WTC11 (cell line): ENCODE measurements around the gene MIA2. TPM values are rescaled to one million over a fixed set of nuclear protein-coding genes. Genes with fewer than 3 reads are reported as not detected.

Experiments used
- ATAC-seq: fragments of 200-7000 bp; cut with Tn5 transposase; 2 replicates; pipeline ENCODE4 v1.10.0; 2021; ENCODE audit warnings: mild to moderate bottlenecking, moderate library complexity
- CTCF ChIA-PET: fragments of 300-600 bp; sonication (Branson Sonifier 250); formaldehyde crosslinking; loops from one replicate; lab custom pipeline; 2021; ENCODE audit warnings: antibody characterized with exemption; lab: Charles Lee
- POLR2A ChIA-PET: fragments of 350-600 bp; sonication (Branson Sonifier 250); formaldehyde crosslinking; loops from one replicate; lab custom pipeline; 2021; ENCODE audit warnings: antibody characterized with exemption; lab: Charles Lee
- DNase-seq: peaks from one replicate; pipeline ENCODE4 v3.0.0; 2021; ENCODE audit warnings: low spot score
- H3K27ac Mint-ChIP-seq: 2 replicates; pipeline ENCODE4 v1.8.0; 2021; ENCODE audit warnings: mixed read lengths
- H3K27me3 Mint-ChIP-seq: 2 replicates; pipeline ENCODE4 v1.8.0; 2021; ENCODE audit warnings: low read depth, mild to moderate bottlenecking, moderate library complexity, mixed read lengths
- H3K36me3 Mint-ChIP-seq: 2 replicates; pipeline ENCODE4 v1.8.0; 2021; ENCODE audit warnings: mixed read lengths
- H3K4me1 Mint-ChIP-seq: 2 replicates; pipeline ENCODE4 v1.8.0; 2022; ENCODE audit warnings: mixed read lengths
- H3K4me3 Mint-ChIP-seq: 2 replicates; pipeline ENCODE4 v1.8.0; 2021; ENCODE audit warnings: mild to moderate bottlenecking, moderate library complexity, mixed read lengths
- H3K9me3 Mint-ChIP-seq: 2 replicates; pipeline ENCODE4 v1.8.0; 2021; ENCODE audit warnings: mixed read lengths
- ATF3 ChIP-seq: sonication (generic); formaldehyde crosslinking; conservative IDR thresholded peaks from 2 replicates; pipeline ENCODE4 v1.8.1; 2022; ENCODE audit warnings: mild to moderate bottlenecking, missing genetic modification reagents
- ATF6 ChIP-seq: sonication (generic); formaldehyde crosslinking; IDR thresholded peaks from 2 replicates; pipeline ENCODE4 v1.8.1; 2023; ENCODE audit warnings: mild to moderate bottlenecking, missing genetic modification reagents
- EMX1 ChIP-seq: fragments of 250-450 bp; sonication (Bioruptor Pico); IDR thresholded peaks from 2 replicates; pipeline ENCODE4 v1.8.0; 2021; ENCODE audit warnings: mild to moderate bottlenecking
- FOXP1 ChIP-seq: sonication (generic); formaldehyde crosslinking; IDR thresholded peaks from 2 replicates; pipeline ENCODE4 v1.8.0; 2022; ENCODE audit warnings: missing genetic modification reagents, mild to moderate bottlenecking, moderate library complexity, borderline replicate concordance
- GABPB1 ChIP-seq: sonication (generic); formaldehyde crosslinking; IDR thresholded peaks from 2 replicates; pipeline ENCODE4 v1.8.1; 2023; ENCODE audit warnings: mild to moderate bottlenecking, missing genetic modification reagents
- HMGA2 ChIP-seq: fragments of 250-450 bp; sonication (Bioruptor Pico); IDR thresholded peaks from 2 replicates; pipeline ENCODE4 v1.4.0; 2021; ENCODE audit warnings: mild to moderate bottlenecking, moderate library complexity
- KAT7 ChIP-seq: sonication (generic); formaldehyde crosslinking; IDR thresholded peaks from 2 replicates; pipeline ENCODE4 v1.8.1; 2023; ENCODE audit warnings: missing genetic modification reagents, mild to moderate bottlenecking, borderline replicate concordance
- MXD4 ChIP-seq: fragments of 250-450 bp; sonication (Bioruptor Pico); IDR thresholded peaks from 2 replicates; pipeline ENCODE4 v1.8.0; 2021; ENCODE audit warnings: mild to moderate bottlenecking, moderate library complexity, borderline replicate concordance
- MYBL2 ChIP-seq: sonication (generic); formaldehyde crosslinking; IDR thresholded peaks from 2 replicates; pipeline ENCODE4 v1.8.1; 2023; ENCODE audit warnings: mild to moderate bottlenecking, moderate library complexity, missing genetic modification reagents
- NFE2L1 ChIP-seq: sonication (generic); formaldehyde crosslinking; IDR thresholded peaks from 2 replicates; pipeline ENCODE4 v1.8.1; 2023; ENCODE audit warnings: missing genetic modification reagents
- NR3C1 ChIP-seq: sonication (generic); formaldehyde crosslinking; conservative IDR thresholded peaks from 2 replicates; pipeline ENCODE4 v1.8.1; 2023; ENCODE audit warnings: low read depth, mild to moderate bottlenecking, missing genetic modification reagents
- SMAD4 ChIP-seq: sonication (generic); formaldehyde crosslinking; IDR thresholded peaks from 2 replicates; pipeline ENCODE4 v1.8.0; 2022; ENCODE audit warnings: mild to moderate bottlenecking, missing genetic modification reagents
- SOX15 ChIP-seq: fragments of 250-450 bp; sonication (Bioruptor Pico); IDR thresholded peaks from 2 replicates; pipeline ENCODE4 v1.9.0; 2021; ENCODE audit warnings: mild to moderate bottlenecking
- SP1 ChIP-seq: sonication (generic); formaldehyde crosslinking; conservative IDR thresholded peaks from 2 replicates; pipeline ENCODE4 v1.8.1; 2022; ENCODE audit warnings: missing genetic modification reagents
- TCF7 ChIP-seq: sonication (generic); formaldehyde crosslinking; IDR thresholded peaks from 2 replicates; pipeline ENCODE4 v1.8.0; 2022; ENCODE audit warnings: mild to moderate bottlenecking, low read depth, missing genetic modification reagents, moderate library complexity
- USF1 ChIP-seq: sonication (generic); formaldehyde crosslinking; IDR thresholded peaks from 2 replicates; pipeline ENCODE4 v1.8.0; 2022; ENCODE audit warnings: mild to moderate bottlenecking, missing genetic modification reagents
- ZNF232 ChIP-seq: sonication (generic); formaldehyde crosslinking; IDR thresholded peaks from 2 replicates; pipeline ENCODE4 v1.8.0; 2022; ENCODE audit warnings: mild to moderate bottlenecking, missing genetic modification reagents
- ZNF317 ChIP-seq: sonication (generic); formaldehyde crosslinking; IDR thresholded peaks from 2 replicates; pipeline ENCODE4 v1.8.1; 2023; ENCODE audit warnings: low read depth, mild to moderate bottlenecking, moderate library complexity, missing genetic modification reagents, borderline replicate concordance
- ZNF416 ChIP-seq: fragments of 250-450 bp; sonication (Bioruptor Pico); IDR thresholded peaks from 2 replicates; pipeline ENCODE4 v1.9.0; 2021; ENCODE audit warnings: mild to moderate bottlenecking, inconsistent platforms
- ZNF532 ChIP-seq: fragments of 250-450 bp; sonication (Bioruptor Pico); IDR thresholded peaks from 2 replicates; pipeline ENCODE4 v1.9.0; 2021; ENCODE audit warnings: mild to moderate bottlenecking, borderline replicate concordance
- ZNF671 ChIP-seq: fragments of 250-450 bp; sonication (Bioruptor Pico); IDR thresholded peaks from 2 replicates; pipeline ENCODE4 v1.8.0; 2021; ENCODE audit warnings: mild to moderate bottlenecking
- total RNA-seq: library from RNA; stranded (reverse); gene quantifications from 3 replicates; pipeline ENCODE4 v1.2.3, GENCODE V29; 2021

MIA2 gene
- total RNA-seq, 1 experiment from 2014 or later = 11.3 TPM

GRCh38 chr14:39423793-39424192 is 190.1 kb downstream of the MIA2 start (continued):
- TF ChIP-seq ZNF671 (CRISPR knock-in tag) (no peak), SOX15 (CRISPR knock-in tag) (no peak)

GRCh38 chr14:39425947-39426346 is 192.2 kb downstream of the MIA2 start:
- Mint-ChIP-seq H3K9me3 (no peaks in the 10 kb centered on the region), H3K27ac (no peak overlapping the region), H3K36me3 (no peaks in the 10 kb centered on the region), H3K4me1 (peaks cover 20% of the 10 kb centered on the region), H3K4me3 (no peak overlapping the region), H3K27me3 (no peaks in the 10 kb centered on the region)
- TF ChIP-seq SP1 (CRISPR knock-in tag) = no peak
- no peak for TF ChIP-seq EMX1 (CRISPR knock-in tag)
- no peak for TF ChIP-seq ATF3 (CRISPR knock-in tag)
- peak; percentile 95 for TF ChIP-seq HMGA2 (CRISPR knock-in tag)
- TF ChIP-seq ZNF232 (CRISPR knock-in tag) = no peak
- TF ChIP-seq SMAD4 (CRISPR knock-in tag) = no peak
- ATAC-seq (no peak), DNase-seq (no peak)
- POLR2A ChIA-PET = no interaction called here
- CTCF ChIA-PET = interaction anchor here (0.8 to 2.0 kb wide), 8 partner anchors 8 to 411 kb away, joined by 3 to 14 read pairs (median 4); no protein-coding TSS in a partner anchor

- H3K27ac Mint-ChIP-seq = peak overlapping the region; percentile 33; the same call in 1 of the 2 replicates
- H3K36me3 Mint-ChIP-seq = no peaks in the 10 kb centered on the region
- H3K27me3 Mint-ChIP-seq = no peaks in the 10 kb centered on the region
- H3K4me1 Mint-ChIP-seq = peaks cover 23% of the 10 kb centered on the region
- CTCF ChIA-PET = interaction anchor here (0.8 to 2.0 kb wide), 8 partner anchors 9 to 411 kb away, joined by 3 to 14 read pairs (median 4); no protein-coding TSS in a partner anchor
- peak; percentile 46 for ATAC-seq
- TF ChIP-seq KAT7 (CRISPR knock-in tag) = no peak
- TF ChIP-seq MXD4 (CRISPR knock-in tag) = no peak
- no peak for TF ChIP-seq SMAD4 (CRISPR knock-in tag)
- no peak for TF ChIP-seq FOXP1 (CRISPR knock-in tag)
- no peak for TF ChIP-seq GABPB1
- TF ChIP-seq ZNF532 (CRISPR knock-in tag) = no peak
- TF ChIP-seq TCF7 (CRISPR knock-in tag) = no peak
- no peak for TF ChIP-seq NFE2L1 (CRISPR knock-in tag)
- no peak for TF ChIP-seq SP1 (CRISPR knock-in tag)
- TF ChIP-seq USF1 (CRISPR knock-in tag) = no peak
- TF ChIP-seq ZNF317 = no peak
- TF ChIP-seq NR3C1 (CRISPR knock-in tag) = no peak
- TF ChIP-seq MYBL2 (CRISPR knock-in tag) = no peak
- TF ChIP-seq ATF6 (CRISPR knock-in tag) = no peak
- TF ChIP-seq ZNF416 (CRISPR knock-in tag) = no peak
- POLR2A ChIA-PET = no interaction called here
- no peaks in the 10 kb centered on the region for H3K9me3 Mint-ChIP-seq
- no peak overlapping the region for H3K4me3 Mint-ChIP-seq
- DNase-seq = no peak
Measured at GRCh38 chr14:39426605-39427004, 192.9 kb downstream of the MIA2 start.
